Activated CD4-positive, alpha-beta memory T cell treated with anti-CD3 and anti-CD28 coated beads, Interleukin-2, amount 10 ng/mL, durations not matched to agents 7 days and 5 days (primary cell): ENCODE results near the gene SHC2. TPM values are rescaled to one million over a fixed set of nuclear protein-coding genes. Genes with fewer than 3 reads are reported as not detected.
"Not testable (repeated sequence)": the region's sequence is repeated elsewhere in the genome, so short reads cannot be mapped to it uniquely, and the experiment has no call there.

Source experiments
- CTCF ChIA-PET: fragments of 350-600 bp; sonication (Branson Sonifier 250); formaldehyde crosslinking; loops from one replicate; lab custom pipeline; 2021; ENCODE audit warnings: antibody characterized with exemption, inconsistent platforms; lab: Charles Lee
- POLR2A ChIA-PET: fragments of 350-600 bp; sonication (Branson Sonifier 250); formaldehyde crosslinking; loops from one replicate; lab custom pipeline; 2021; ENCODE audit warnings: antibody characterized with exemption; lab: Charles Lee
- DNase-seq: peaks from one replicate; pipeline ENCODE4 v3.0.0-alpha.2; 2020
- H3K27ac Mint-ChIP-seq: one replicate; pipeline ENCODE4 v1.8.0; 2021; ENCODE audit warnings: mild to moderate bottlenecking, mixed read lengths
- H3K27me3 Mint-ChIP-seq: one replicate; pipeline ENCODE4 v1.8.0; 2021; ENCODE audit warnings: mixed read lengths
- H3K36me3 Mint-ChIP-seq: one replicate; pipeline ENCODE4 v1.8.0; 2021; ENCODE audit warnings: low read depth, mixed read lengths
- H3K4me1 Mint-ChIP-seq: one replicate; pipeline ENCODE4 v1.8.0; 2021; ENCODE audit warnings: mixed read lengths
- H3K4me3 Mint-ChIP-seq: one replicate; pipeline ENCODE4 v1.8.0; 2021; ENCODE audit warnings: mild to moderate bottlenecking, mixed read lengths
- H3K9me3 Mint-ChIP-seq: one replicate; pipeline ENCODE4 v1.8.0; 2021; ENCODE audit warnings: mixed read lengths
- total RNA-seq, 2 experiments: library from RNA; stranded (reverse); gene quantifications; one replicate each; pipeline ENCODE4 v1.2.3, GENCODE V29; 2021

SHC2 gene
- total RNA-seq, 2 experiments from 2014 or later, result not detected

DNA sequence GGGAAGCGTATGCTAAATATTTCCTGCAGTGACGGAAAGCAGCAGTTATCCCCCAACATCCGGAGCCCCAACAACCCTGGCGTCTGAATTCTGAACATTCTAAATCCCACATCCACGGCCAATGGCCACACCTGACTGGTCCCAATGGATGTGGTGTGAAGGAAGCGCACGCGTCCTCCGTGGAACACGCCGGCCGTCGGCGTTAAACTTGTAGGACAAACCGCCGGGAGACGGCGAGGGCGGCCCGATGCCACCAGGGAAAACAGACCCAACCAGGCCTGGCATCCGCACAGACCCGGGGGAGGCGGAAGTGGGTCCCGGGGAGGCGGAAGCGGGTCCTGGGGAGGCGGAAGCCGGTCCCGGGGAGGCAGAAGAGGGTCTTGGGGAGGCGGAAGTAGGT, 3.2 kb downstream of the SHC2 start:
- ChIA-PET POLR2A (no interaction called here), CTCF (no interaction called here)
- DNase-seq, result no peak
- Mint-ChIP-seq H3K9me3 (peaks cover 2% of the 10 kb centered on the region), H3K27ac (no peak overlapping the region), H3K27me3 (peaks cover 16% of the 10 kb centered on the region), H3K4me1 (peaks cover 6% of the 10 kb centered on the region), H3K36me3 (no peaks in the 10 kb centered on the region), H3K4me3 (no peak overlapping the region)

DNA sequence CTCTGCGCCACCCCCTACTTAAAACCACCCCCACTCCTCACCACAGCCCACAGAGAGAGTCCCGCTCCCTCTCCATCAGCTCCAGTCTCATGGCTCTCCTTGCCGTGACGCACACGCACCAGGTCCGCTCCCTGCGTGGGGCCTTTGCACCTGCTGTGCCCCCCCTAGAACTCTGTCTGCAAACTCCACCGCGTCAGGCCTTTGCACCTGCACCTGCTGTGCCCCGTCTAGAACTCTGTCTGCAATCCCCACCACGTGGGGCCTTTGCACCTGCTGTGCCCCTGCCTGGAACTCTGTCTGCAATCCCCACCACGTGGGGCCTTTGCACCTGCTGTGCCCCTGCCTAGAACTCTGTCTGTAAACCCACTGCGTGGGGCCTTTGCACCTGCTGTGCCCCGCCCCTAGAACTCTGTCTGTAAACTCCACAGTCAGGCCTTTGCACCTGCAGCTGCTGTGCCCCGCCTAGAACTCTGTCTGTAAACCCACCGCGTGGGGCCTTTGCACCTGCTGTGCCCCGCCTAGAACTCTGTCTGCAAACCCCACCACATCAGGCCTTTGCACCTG, 4.2 kb downstream of the SHC2 start:
- POLR2A ChIA-PET, result no interaction called here
- DNase-seq, result no peak
- no peak overlapping the region for H3K4me3 Mint-ChIP-seq
- peaks cover 5% of the 10 kb centered on the region for H3K9me3 Mint-ChIP-seq
- CTCF ChIA-PET, result no interaction called here
- no peaks in the 10 kb centered on the region for H3K36me3 Mint-ChIP-seq
- peaks cover 7% of the 10 kb centered on the region for H3K27me3 Mint-ChIP-seq
- H3K4me1 Mint-ChIP-seq, result peaks cover 4% of the 10 kb centered on the region
- H3K27ac Mint-ChIP-seq, result no peak overlapping the region

DNA sequence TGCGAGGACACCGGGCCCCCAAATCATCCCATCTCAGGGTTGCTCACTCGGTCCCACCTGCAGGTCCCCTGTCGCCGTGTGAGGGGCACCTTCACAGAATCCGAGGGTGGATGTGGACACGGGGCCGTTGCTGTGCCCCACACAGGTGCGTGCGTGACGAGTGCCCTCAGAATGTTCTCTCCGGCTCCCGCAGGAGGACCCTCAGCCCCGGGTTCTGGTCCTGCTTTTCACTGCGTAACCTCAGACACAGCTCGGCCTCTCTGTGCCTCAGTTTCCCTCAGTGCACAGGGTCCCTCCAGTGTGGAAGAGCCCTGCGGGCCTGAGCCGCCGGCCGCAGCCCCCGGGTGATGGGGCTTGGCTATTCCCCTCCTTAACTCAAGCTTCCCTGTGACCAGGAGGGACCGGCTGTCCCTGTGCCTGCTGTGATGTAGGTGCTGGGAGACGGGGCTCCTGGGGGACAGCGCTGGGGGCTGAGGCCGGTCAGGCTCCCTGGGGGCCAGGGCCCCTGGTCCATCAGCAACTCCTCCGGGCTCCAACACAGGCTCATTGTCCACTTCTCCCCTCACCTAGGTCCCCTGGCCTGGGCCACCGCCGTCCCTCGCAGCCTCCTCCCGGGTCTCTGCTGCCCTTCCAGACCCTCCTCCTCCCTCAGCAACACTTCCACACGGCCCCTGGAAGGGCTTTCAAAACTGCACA, 4.8 kb downstream of the SHC2 start:
- POLR2A ChIA-PET, result no interaction called here
- no peak overlapping the region for H3K4me3 Mint-ChIP-seq
- CTCF ChIA-PET, result no interaction called here
- H3K9me3 Mint-ChIP-seq, result peaks cover 5% of the 10 kb centered on the region
- H3K4me1 Mint-ChIP-seq, result peaks cover 3% of the 10 kb centered on the region
- no peak for DNase-seq
- H3K36me3 Mint-ChIP-seq, result no peaks in the 10 kb centered on the region
- H3K27me3 Mint-ChIP-seq, result peaks cover 6% of the 10 kb centered on the region
- H3K27ac Mint-ChIP-seq, result no peak overlapping the region

DNA sequence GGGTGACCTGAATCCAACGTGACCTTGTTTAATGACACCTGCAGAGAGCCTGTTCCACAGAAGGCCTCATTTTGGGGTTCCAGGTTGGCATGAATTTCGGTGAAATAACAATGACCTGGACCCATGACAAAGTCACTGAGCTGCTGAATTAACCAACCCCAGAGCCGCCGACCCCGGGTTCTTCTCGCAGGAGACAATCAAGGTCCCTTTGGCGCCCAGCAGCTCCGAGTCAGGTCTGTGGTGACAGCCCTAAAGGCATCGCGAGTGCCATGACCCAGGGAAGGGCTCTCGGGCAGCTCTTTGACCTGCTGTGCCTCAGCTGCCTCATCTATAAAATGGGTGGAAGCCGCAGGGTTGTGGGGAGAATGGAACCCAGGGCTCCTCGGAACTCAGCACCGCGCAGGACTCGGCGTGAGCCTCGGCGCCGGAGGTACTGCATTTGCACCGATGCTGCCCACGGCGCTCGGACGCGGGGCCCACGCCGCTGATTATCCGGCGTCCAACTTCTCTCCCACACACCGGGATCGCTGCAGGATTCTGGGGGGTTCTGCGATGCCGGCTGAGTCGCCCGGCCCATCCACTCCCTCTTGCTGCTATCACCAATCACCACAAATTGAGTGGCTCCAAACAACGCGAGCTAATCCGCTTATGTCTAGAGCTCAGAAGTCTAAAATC, 5.7 kb downstream of the SHC2 start:
- DNase-seq, result no peak
- Mint-ChIP-seq H3K27ac (no peak overlapping the region), H3K4me3 (no peak overlapping the region), H3K4me1 (peaks cover 3% of the 10 kb centered on the region), H3K27me3 (peaks cover 6% of the 10 kb centered on the region), H3K9me3 (peaks cover 10% of the 10 kb centered on the region), H3K36me3 (no peaks in the 10 kb centered on the region)
- POLR2A ChIA-PET, result no interaction called here
- CTCF ChIA-PET, result interaction anchor here (0.6 kb wide), 1 partner anchor 52 kb away, joined by 3 read pairs; the partner anchor contains the start of gene TPGS1

DNA sequence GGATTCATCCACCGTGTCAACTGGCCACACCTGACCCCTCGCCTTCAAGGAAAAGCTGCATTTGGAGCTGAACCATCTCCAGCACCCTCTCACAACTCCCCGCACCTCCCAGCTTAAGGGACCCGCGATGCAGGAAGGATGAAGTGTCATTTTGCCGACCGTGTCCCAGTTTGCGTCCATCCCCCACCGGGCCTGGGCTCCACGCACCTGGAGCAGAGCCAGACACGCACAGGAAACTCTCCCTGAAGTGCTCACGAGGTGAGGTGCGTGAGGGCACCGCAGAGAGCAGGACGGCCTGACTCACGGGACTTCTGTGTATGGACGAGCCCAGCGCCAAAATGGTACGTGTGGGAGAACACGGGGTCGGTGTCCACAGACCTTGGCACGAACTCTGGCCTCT, 7.2 kb downstream of the SHC2 start:
- no peak overlapping the region for H3K27ac Mint-ChIP-seq
- no peak for DNase-seq
- ChIA-PET POLR2A (no interaction called here), CTCF (interaction anchor here (0.6 kb wide), 1 partner anchor 39 kb away, joined by 3 read pairs; no protein-coding TSS in a partner anchor)
- H3K9me3 Mint-ChIP-seq, result peaks cover 11% of the 10 kb centered on the region
- H3K4me3 Mint-ChIP-seq, result no peak overlapping the region
- H3K36me3 Mint-ChIP-seq, result no peaks in the 10 kb centered on the region
- no peaks in the 10 kb centered on the region for H3K27me3 Mint-ChIP-seq
- H3K4me1 Mint-ChIP-seq, result no peaks in the 10 kb centered on the region

DNA sequence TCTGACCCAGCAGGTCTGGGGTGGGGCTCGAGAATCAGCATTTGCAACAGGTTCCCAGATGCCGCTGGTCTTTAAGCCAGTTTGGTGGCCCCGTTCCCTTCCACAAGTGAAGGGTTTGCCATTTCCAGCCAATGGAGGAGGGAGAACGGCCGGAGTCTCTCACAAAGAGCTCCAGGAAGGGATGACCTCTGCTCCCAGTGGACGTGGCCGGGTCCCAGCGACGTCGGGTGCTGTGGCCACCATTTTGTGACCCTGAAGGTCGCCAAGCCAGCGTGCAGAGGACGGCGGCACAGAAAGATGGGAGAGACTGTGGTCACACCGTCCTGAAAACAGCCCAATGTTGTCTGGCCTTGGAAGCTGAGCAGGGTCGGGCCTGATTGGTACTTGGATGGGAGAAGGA, 8.0 kb downstream of the SHC2 start:
- ChIA-PET POLR2A (no interaction called here), CTCF (interaction anchor here (0.6 kb wide), 1 partner anchor 39 kb away, joined by 3 read pairs; no protein-coding TSS in a partner anchor)
- Mint-ChIP-seq H3K4me3 (no peak overlapping the region), H3K27ac (no peak overlapping the region), H3K27me3 (no peaks in the 10 kb centered on the region), H3K9me3 (peaks cover 11% of the 10 kb centered on the region), H3K4me1 (no peaks in the 10 kb centered on the region), H3K36me3 (no peaks in the 10 kb centered on the region)
- no peak for DNase-seq

DNA sequence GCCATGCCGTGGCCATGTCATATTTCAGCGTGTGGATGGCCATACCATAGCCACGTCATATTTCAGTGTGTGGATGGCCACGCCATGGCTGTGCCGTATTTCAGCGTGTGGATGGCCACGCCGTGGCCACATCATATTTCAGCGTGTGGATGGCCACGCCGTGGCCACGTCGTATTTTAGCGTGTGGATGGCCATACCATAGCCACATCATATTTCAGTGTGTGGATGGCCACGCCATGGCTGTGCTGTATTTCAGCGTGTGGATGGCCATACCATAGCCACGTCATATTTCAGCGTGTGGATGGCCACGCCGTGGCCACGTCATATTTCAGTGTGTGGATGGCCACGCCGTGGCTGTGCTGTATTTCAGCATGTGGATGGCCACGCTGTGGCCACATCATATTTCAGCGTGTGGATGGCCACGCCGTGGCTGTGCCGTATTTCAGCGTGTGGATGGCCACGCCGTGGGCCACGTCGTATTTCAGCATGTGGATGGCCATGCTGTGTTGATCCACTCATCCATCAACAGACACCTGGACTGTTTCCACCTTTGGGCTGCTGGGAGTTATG, 9.8 kb downstream of the SHC2 start:
- POLR2A ChIA-PET, H3K27me3 Mint-ChIP-seq, H3K4me3 Mint-ChIP-seq, CTCF ChIA-PET, H3K36me3 Mint-ChIP-seq, H3K27ac Mint-ChIP-seq, DNase-seq, H3K4me1 Mint-ChIP-seq: not testable (repeated sequence)
- H3K9me3 Mint-ChIP-seq, result peaks cover 11% of the 10 kb centered on the region

DNA sequence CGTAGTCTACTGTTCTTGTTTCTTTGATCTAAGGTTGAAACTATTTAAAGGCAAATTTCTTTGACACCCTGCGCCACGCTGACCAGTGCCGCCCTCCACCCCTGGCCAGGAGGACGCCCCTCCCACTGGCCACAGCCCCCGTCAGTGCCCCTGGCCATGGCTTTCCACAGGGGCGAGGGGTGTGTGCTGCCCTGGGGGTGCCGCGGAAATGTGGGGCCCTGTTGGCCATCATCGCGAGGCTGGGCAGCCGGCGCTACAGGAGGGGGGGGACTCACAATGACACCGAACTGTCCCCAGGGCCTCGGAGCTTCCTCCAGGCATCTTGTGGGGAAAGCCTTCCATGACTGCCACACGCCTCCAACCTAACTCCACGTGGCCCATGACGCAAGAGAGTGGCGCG, 10.9 kb downstream of the SHC2 start:
- H3K4me3 Mint-ChIP-seq, result no peak overlapping the region
- H3K36me3 Mint-ChIP-seq, result no peaks in the 10 kb centered on the region
- POLR2A ChIA-PET, result no interaction called here
- H3K27me3 Mint-ChIP-seq, result no peaks in the 10 kb centered on the region
- CTCF ChIA-PET, result no interaction called here
- H3K4me1 Mint-ChIP-seq, result no peaks in the 10 kb centered on the region
- H3K27ac Mint-ChIP-seq, result no peak overlapping the region
- peaks cover 11% of the 10 kb centered on the region for H3K9me3 Mint-ChIP-seq
- DNase-seq, result no peak

DNA sequence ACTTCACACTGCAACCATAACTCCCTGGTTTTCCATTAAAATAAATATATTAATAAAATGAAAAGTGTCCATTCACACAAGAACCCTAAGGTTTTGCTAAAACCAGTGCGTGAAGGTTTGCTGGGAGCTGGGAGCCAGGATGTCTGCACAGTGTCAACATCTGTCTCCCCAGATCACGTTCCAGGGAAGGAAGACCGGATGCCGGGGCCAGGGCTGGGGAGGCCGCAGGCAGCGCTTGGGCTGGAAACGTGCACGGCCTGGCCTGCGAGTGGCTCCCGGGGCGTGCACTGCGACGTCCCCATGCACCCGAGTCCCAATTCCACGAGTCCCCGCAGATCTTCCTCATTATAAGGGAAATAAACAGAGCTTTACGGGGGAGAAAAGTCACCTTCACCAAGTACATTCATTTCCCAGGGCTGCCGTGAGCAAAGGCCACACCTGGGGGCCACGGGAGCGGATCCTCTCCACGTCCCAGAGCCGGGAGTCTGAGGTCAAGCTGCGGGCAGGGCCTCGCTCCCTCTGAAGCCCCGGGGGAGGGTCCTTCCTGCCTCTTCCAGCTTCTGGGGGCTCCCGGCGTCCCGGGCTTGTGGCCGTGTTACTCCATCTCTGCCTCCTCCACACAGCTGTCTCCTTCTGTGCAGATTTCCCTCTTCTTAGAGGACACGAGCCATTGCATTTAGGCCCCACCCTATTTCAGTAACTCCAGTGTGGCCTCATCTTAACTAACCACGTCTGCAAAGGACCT, 12.8 kb downstream of the SHC2 start:
- CTCF ChIA-PET, result no interaction called here
- H3K4me1 Mint-ChIP-seq, result no peaks in the 10 kb centered on the region
- H3K27me3 Mint-ChIP-seq, result no peaks in the 10 kb centered on the region
- DNase-seq, result no peak
- no peak overlapping the region for H3K4me3 Mint-ChIP-seq
- no peaks in the 10 kb centered on the region for H3K36me3 Mint-ChIP-seq
- no peak overlapping the region for H3K27ac Mint-ChIP-seq
- H3K9me3 Mint-ChIP-seq, result peaks cover 10% of the 10 kb centered on the region
- POLR2A ChIA-PET, result interaction anchor here (0.6 kb wide), 1 partner anchor 68 kb away, joined by 3 read pairs; no protein-coding TSS in a partner anchor

DNA sequence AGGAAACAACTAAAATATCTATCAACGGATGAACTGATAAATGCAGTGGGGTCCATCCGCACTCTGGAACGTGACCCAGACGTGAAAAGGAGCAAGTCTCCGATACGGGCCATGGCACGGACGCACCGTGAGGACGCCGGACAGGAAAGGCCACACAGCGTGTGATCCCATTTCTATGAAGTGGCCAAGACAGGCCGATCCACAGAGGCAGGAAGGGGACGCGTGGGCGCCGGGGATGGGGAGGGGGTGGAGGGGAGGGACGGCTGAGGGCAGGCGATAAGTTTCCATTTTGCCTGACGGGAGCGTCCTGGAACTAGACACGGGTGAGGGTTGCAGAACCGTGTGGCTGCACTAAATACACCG, 13.8 kb downstream of the SHC2 start:
- Mint-ChIP-seq H3K4me3 (no peak overlapping the region), H3K4me1 (no peaks in the 10 kb centered on the region), H3K36me3 (no peaks in the 10 kb centered on the region), H3K27me3 (no peaks in the 10 kb centered on the region), H3K27ac (no peak overlapping the region), H3K9me3 (peaks cover 7% of the 10 kb centered on the region)
- no peak for DNase-seq
- ChIA-PET CTCF (no interaction called here), POLR2A (no interaction called here)

DNA sequence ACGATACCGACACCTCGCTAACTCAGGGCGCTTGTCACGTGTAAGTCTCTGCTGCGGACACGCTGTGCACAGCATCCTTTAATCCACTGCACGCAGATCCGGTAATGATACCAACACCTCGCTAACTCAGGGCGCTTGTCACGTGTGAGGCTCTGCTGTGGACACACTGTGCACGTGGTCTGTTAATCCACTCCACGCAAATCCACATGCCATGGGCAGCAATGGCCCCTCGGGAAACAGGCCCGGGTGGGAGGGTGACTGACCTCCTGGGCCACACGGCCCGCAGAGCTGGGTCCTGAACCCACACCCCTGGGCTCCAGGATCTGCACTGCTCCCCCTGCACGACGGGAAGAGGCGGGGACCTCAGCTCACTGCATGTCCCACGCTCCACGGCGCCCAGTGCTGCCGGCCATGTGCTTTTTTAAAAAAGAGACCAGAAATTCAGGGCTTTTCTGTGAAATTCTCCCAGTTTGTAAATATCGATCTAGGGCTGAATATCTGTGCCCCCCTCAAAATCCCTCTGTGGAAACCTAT, 16.1 kb downstream of the SHC2 start:
- H3K4me3 Mint-ChIP-seq, result no peak overlapping the region
- H3K36me3 Mint-ChIP-seq, result no peaks in the 10 kb centered on the region
- DNase-seq, result no peak
- no peaks in the 10 kb centered on the region for H3K4me1 Mint-ChIP-seq
- peaks cover 6% of the 10 kb centered on the region for H3K9me3 Mint-ChIP-seq
- no peaks in the 10 kb centered on the region for H3K27me3 Mint-ChIP-seq
- H3K27ac Mint-ChIP-seq, result no peak overlapping the region
- POLR2A ChIA-PET, result no interaction called here
- CTCF ChIA-PET, result no interaction called here

DNA sequence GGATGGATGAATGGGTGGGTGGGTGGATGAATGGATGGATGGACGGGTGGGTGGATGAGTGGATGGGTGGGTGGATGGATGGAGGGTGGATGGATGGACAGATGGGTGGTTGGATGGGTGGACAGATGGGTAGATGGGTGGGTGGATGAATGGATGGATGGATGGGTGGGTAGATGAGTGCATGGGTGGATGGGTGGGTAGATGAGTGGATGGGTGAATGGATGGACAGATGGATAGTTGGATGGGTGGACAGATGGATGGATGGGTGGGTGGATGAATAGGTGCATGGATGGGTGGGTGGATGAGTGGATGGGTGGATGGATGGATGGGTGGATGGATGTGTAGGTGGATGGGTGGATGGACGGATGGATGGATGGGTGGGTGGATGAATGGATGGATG, 17.8 kb downstream of the SHC2 start:
- Mint-ChIP-seq H3K27ac (no peak overlapping the region), H3K4me1 (no peaks in the 10 kb centered on the region), H3K36me3 (no peaks in the 10 kb centered on the region), H3K4me3 (no peak overlapping the region), H3K9me3 (peaks cover 6% of the 10 kb centered on the region), H3K27me3 (no peaks in the 10 kb centered on the region)
- no peak for DNase-seq
- ChIA-PET CTCF (no interaction called here), POLR2A (no interaction called here)

DNA sequence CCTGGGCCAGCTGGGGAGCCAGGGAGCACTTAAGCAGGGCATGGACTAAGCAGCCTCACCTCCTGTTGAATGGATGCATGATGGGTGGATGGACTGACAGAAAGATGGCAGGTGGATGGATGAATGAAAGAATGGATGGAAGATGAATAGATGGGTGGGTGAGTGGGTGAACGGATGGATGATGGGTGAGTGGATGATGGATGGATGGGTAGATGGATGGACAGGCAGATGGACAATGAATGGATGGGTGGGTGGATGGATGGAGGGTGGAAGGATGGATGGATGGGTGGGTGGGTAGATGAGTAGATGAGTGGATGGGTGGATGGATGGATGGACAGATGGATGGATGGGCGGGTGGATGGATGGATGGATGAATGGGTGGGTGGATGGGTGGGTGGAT, 18.7 kb downstream of the SHC2 start:
- Mint-ChIP-seq H3K4me3 (no peak overlapping the region), H3K27ac (no peak overlapping the region), H3K36me3 (no peaks in the 10 kb centered on the region), H3K9me3 (peaks cover 6% of the 10 kb centered on the region), H3K27me3 (no peaks in the 10 kb centered on the region), H3K4me1 (no peaks in the 10 kb centered on the region)
- ChIA-PET POLR2A (no interaction called here), CTCF (no interaction called here)
- DNase-seq, result no peak
